WTC11 (cell line): ENCODE data around the gene AKAP13.

Experiments
- AFF4 ChIP-seq: sonication (generic); formaldehyde crosslinking; IDR thresholded peaks from 2 replicates; pipeline ENCODE4 v1.8.1; 2023; ENCODE audit warnings: mild to moderate bottlenecking, missing genetic modification reagents, borderline replicate concordance
- ATF3 ChIP-seq: sonication (generic); formaldehyde crosslinking; conservative IDR thresholded peaks from 2 replicates; pipeline ENCODE4 v1.8.1; 2022; ENCODE audit warnings: mild to moderate bottlenecking, missing genetic modification reagents
- CTCF ChIP-seq: fragments of 200-600 bp; IDR thresholded peaks from 2 replicates; pipeline ENCODE4 v1.8.0; 2022; ENCODE audit warnings: antibody characterized with exemption
- E2F1 ChIP-seq: sonication (generic); formaldehyde crosslinking; IDR thresholded peaks from 2 replicates; pipeline ENCODE4 v1.8.0; 2022; ENCODE audit warnings: mild to moderate bottlenecking, missing genetic modification reagents
- ESRRA ChIP-seq: sonication (generic); formaldehyde crosslinking; IDR thresholded peaks from 2 replicates; pipeline ENCODE4 v1.8.1; 2022; ENCODE audit warnings: mild to moderate bottlenecking, missing genetic modification reagents, borderline replicate concordance
- FOXK1 ChIP-seq: sonication (generic); formaldehyde crosslinking; IDR thresholded peaks from 2 replicates; pipeline ENCODE4 v1.8.0; 2022; ENCODE audit warnings: mild to moderate bottlenecking, moderate library complexity, missing genetic modification reagents
- HMGXB4 ChIP-seq: sonication (generic); formaldehyde crosslinking; IDR thresholded peaks from 2 replicates; pipeline ENCODE4 v1.8.1; 2023; ENCODE audit warnings: mild to moderate bottlenecking, moderate library complexity, missing genetic modification reagents
- NR2C2 ChIP-seq: sonication (generic); formaldehyde crosslinking; IDR thresholded peaks from 2 replicates; pipeline ENCODE4 v1.8.0; 2022; ENCODE audit warnings: mild to moderate bottlenecking, missing genetic modification reagents
- SMAD4 ChIP-seq: sonication (generic); formaldehyde crosslinking; IDR thresholded peaks from 2 replicates; pipeline ENCODE4 v1.8.0; 2022; ENCODE audit warnings: mild to moderate bottlenecking, missing genetic modification reagents
- ZBTB43 ChIP-seq: sonication (generic); formaldehyde crosslinking; IDR thresholded peaks from 2 replicates; pipeline ENCODE4 v1.8.1; 2023; ENCODE audit warnings: mild to moderate bottlenecking, missing genetic modification reagents
- ZNF232 ChIP-seq: sonication (generic); formaldehyde crosslinking; IDR thresholded peaks from 2 replicates; pipeline ENCODE4 v1.8.0; 2022; ENCODE audit warnings: mild to moderate bottlenecking, missing genetic modification reagents

- TF ChIP-seq ZNF232 (CRISPR knock-in tag) (no peak), CTCF (no peak), E2F1 (CRISPR knock-in tag) (no peak), ZBTB43 (CRISPR knock-in tag) (no peak), ESRRA (CRISPR knock-in tag) (no peak), SMAD4 (no peak), HMGXB4 (CRISPR knock-in tag) (no peak), NR2C2 (CRISPR knock-in tag) (no peak), AFF4 (no peak), ATF3 (CRISPR knock-in tag) (no peak), FOXK1 (CRISPR knock-in tag) (no peak)
These were observed 179.1 kb downstream of the AKAP13 start for GRCh38 chr15:85559530-85559929.
